HepG2 (cell line): ENCODE results near the gene NCAM2. TPM values are rescaled to one million over a fixed set of nuclear protein-coding genes. Genes with fewer than 3 reads are reported as not detected.

Experiments
- ATAC-seq: fragments of 200-7000 bp; cut with Tn5 transposase; 3 replicates; pipeline ENCODE4 v1.9.1; 2020; ENCODE audit warnings: mild to moderate bottlenecking, moderate library complexity
- BruUV-seq: library from RNA; stranded (reverse); fragments of 400-500 nt; replicated peaks from 2 replicates; lab custom pipeline; 2021; lab: Mats Ljungman, UMichigan
- CTCF ChIA-PET: fragments of 300-600 bp; formaldehyde crosslinking; extraction: SDS; loops from one replicate; lab custom pipeline; 2021; ENCODE audit warnings: low total read pairs, inconsistent platforms, low intra/inter-chr PET ratio; lab: Yijun Ruan, JAX
- POLR2A ChIA-PET: fragments of 350-600 bp; sonication (Branson Sonifier 250); formaldehyde crosslinking; loops from one replicate; lab custom pipeline; 2020; ENCODE audit warnings: antibody characterized with exemption, inconsistent platforms; lab: Yijun Ruan, JAX
- DNase-seq: peaks from one replicate; pipeline ENCODE4 v3.0.0-alpha.2; 2015; ENCODE audit warnings: low spot score
- FAIRE-seq: peaks from 3 replicates; lab custom pipeline; 2011; peaks lifted over from hg19 to GRCh38; lab: Jason Lieb, UNC
- H2AFZ ChIP-seq: one replicate; pipeline ENCODE4 v1.6.1; 2011; ENCODE audit warnings: low read length, inconsistent platforms
- H3K27ac ChIP-seq: fragments of 300-600 bp; 3 replicates; pipeline ENCODE4 v1.8.0; 2011; ENCODE audit warnings: mixed run types, mild to moderate bottlenecking, mixed read lengths, low read length, inconsistent platforms; ENCODE audit not compliant: insufficient read depth; ENCODE audit errors: extremely low read length
- H3K27me3 ChIP-seq, 2 experiments: fragments of 200-600 bp in 1 of 2; 2 replicates in 1 of 2; 3 replicates in 1 of 2; pipeline versions ENCODE4 v1.6.0 to v1.8.0; 2011; ENCODE audit warnings: low read length in 2 of 2, mild to moderate bottlenecking in 2 of 2, moderate library complexity in 2 of 2, inconsistent platforms in 1 of 2; ENCODE audit not compliant: insufficient read depth in 2 of 2, control insufficient read depth in 1 of 2
- H3K36me3 ChIP-seq, 2 experiments: fragments of 200-600 bp in 1 of 2; replicated peaks in 1 of 2; 2 replicates in 1 of 2; 3 replicates in 1 of 2; pipeline versions ENCODE4 v1.5.1 to v1.8.0; 2011; ENCODE audit warnings: low read length in 2 of 2, inconsistent platforms in 1 of 2; ENCODE audit not compliant: insufficient read depth in 2 of 2, control insufficient read depth in 1 of 2
- H3K4me1 ChIP-seq: 2 replicates; pipeline ENCODE4 v1.5.1; 2012; ENCODE audit warnings: low read length, inconsistent platforms; ENCODE audit not compliant: insufficient read depth
- H3K4me2 ChIP-seq: 2 replicates; pipeline ENCODE4 v1.6.0; 2011; ENCODE audit warnings: low read depth, low read length, inconsistent platforms
- H3K4me3 ChIP-seq, 3 experiments: fragments of 200-600 bp in 1 of 3; sonication (generic), shearing (Covaris generic) in 1 of 3; replicated peaks in 1 of 3; 2 replicates each; pipeline ENCODE4 v1.5.1; 2011 to 2016; ENCODE audit warnings: low read length in 3 of 3, inconsistent platforms in 2 of 3, low read depth in 2 of 3, mild to moderate bottlenecking in 2 of 3, control low read depth in 1 of 3, mixed read lengths in 1 of 3; ENCODE audit not compliant: insufficient read depth in 1 of 3
- H3K79me2 ChIP-seq: one replicate; pipeline ENCODE4 v1.6.1; 2011; ENCODE audit warnings: low read length, inconsistent platforms; ENCODE audit not compliant: insufficient read depth
- H3K9ac ChIP-seq: 2 replicates; pipeline ENCODE4 v1.6.0; 2011; ENCODE audit warnings: mild to moderate bottlenecking, low read depth, low read length, inconsistent platforms; ENCODE audit not compliant: insufficient read depth
- H3K9me3 ChIP-seq: 2 replicates; pipeline ENCODE4 v1.5.1; 2012; ENCODE audit warnings: mild to moderate bottlenecking, low read length
- H4K20me1 ChIP-seq: 2 replicates; pipeline ENCODE4 v1.6.0; 2011; ENCODE audit warnings: inconsistent platforms, mild to moderate bottlenecking, low read length, moderate library complexity; ENCODE audit not compliant: insufficient read depth
- HNF4A ChIP-seq: sonication (generic); formaldehyde crosslinking; IDR thresholded peaks from 2 replicates; pipeline ENCODE4 v1.4.0; 2020; ENCODE audit warnings: missing genetic modification reagents
- LRRFIP1 ChIP-seq: sonication (generic); formaldehyde crosslinking; conservative IDR thresholded peaks from 2 replicates; pipeline ENCODE4 v1.4.0; 2020; ENCODE audit warnings: missing genetic modification reagents
- NFRKB ChIP-seq: fragments of 450-650 bp; IDR thresholded peaks from 2 replicates; pipeline ENCODE4 v1.6.1; 2017
- NKX3-1 ChIP-seq: sonication (generic); formaldehyde crosslinking; IDR thresholded peaks from 2 replicates; pipeline ENCODE4 v1.5.0; 2020; ENCODE audit warnings: missing genetic modification reagents
- RARA ChIP-seq: IDR thresholded peaks from 2 replicates; pipeline ENCODE4 v1.6.1; 2016; ENCODE audit warnings: missing genetic modification reagents, missing compliant biosample characterization
- RORA ChIP-seq: sonication (generic); formaldehyde crosslinking; IDR thresholded peaks from 2 replicates; pipeline ENCODE4 v1.5.0; 2020; ENCODE audit warnings: mild to moderate bottlenecking, missing genetic modification reagents, moderate library complexity
- SKIL ChIP-seq: sonication (generic); formaldehyde crosslinking; IDR thresholded peaks from 2 replicates; pipeline ENCODE4 v1.8.0; 2022; ENCODE audit warnings: missing genetic modification reagents, mild to moderate bottlenecking, moderate library complexity, borderline replicate concordance
- SMARCE1 ChIP-seq: fragments of 450-650 bp; IDR thresholded peaks from 2 replicates; pipeline ENCODE4 v1.6.1; 2017; ENCODE audit warnings: borderline replicate concordance
- TCF7L2 ChIP-seq: IDR thresholded peaks from 2 replicates; pipeline ENCODE4 v1.6.1; 2011; ENCODE audit warnings: mild to moderate bottlenecking, low read depth, low read length, moderate library complexity
- TIGD3 ChIP-seq: sonication (generic); formaldehyde crosslinking; IDR thresholded peaks from 2 replicates; pipeline ENCODE4 v1.5.1; 2020; ENCODE audit warnings: mild to moderate bottlenecking, missing genetic modification reagents, borderline replicate concordance
- XRCC5 ChIP-seq: fragments of 200-400 bp; formaldehyde crosslinking; optimal IDR thresholded peaks from 2 replicates; pipeline ENCODE3; 2017; ENCODE audit warnings: mild to moderate bottlenecking, low read length
- ZNF251 ChIP-seq: sonication (generic); formaldehyde crosslinking; IDR thresholded peaks from 2 replicates; pipeline ENCODE4 v1.9.0; 2021; ENCODE audit warnings: mild to moderate bottlenecking, missing genetic modification reagents
- ZNF460 ChIP-seq: sonication (generic); formaldehyde crosslinking; IDR thresholded peaks from 2 replicates; pipeline ENCODE4 v1.5.1; 2020; ENCODE audit warnings: missing genetic modification reagents, mild to moderate bottlenecking, borderline replicate concordance
- ZNF570 ChIP-seq: sonication (generic); formaldehyde crosslinking; IDR thresholded peaks from 2 replicates; pipeline ENCODE4 v1.4.0; 2020; ENCODE audit warnings: mild to moderate bottlenecking, missing genetic modification reagents, borderline replicate concordance
- ZNF580 ChIP-seq: IDR thresholded peaks from 2 replicates; pipeline ENCODE4 v1.6.1; 2016; ENCODE audit warnings: low read depth, borderline replicate concordance
- ZNF800 ChIP-seq: sonication (generic); formaldehyde crosslinking; IDR thresholded peaks from 2 replicates; pipeline ENCODE4 v1.4.0; 2020; ENCODE audit warnings: missing genetic modification reagents
- ZSCAN29 ChIP-seq: sonication (generic); formaldehyde crosslinking; conservative IDR thresholded peaks from 2 replicates; pipeline ENCODE4 v1.4.0; 2020; ENCODE audit warnings: mild to moderate bottlenecking, missing genetic modification reagents
- whole genome bisulfite sequencing: methylation state at CpG from one replicate; pipeline ENCODE4 v1.1.6; 2017; ENCODE audit warnings: low lambda C conversion rate; 5-methylcytosine and 5-hydroxymethylcytosine counted together
- in situ Hi-C: cut with HindIII; loops from 2 replicates; pipeline ENCODE4 v1.10.0; 2017; ENCODE audit warnings: low pct_unique_long_range_greater_than_20kb; ENCODE audit not compliant: extremely low pct_ligation_motif_present
- intact Hi-C: fragments of 100-400 bp; cut with micrococcal nuclease; formaldehyde crosslinking; loops from one replicate; pipeline ENCODE4 v1.10.0; 2022; ENCODE audit not compliant: unreplicated experiment
- polyA plus RNA-seq, 8 experiments: library from polyadenylated mRNA; depleted of rRNA in 3 of 8; stranded (reverse) in 7 of 8; unstranded in 1 of 8; fragments of >200 nt; fragmentation: Illumina TruSeq in 4 of 8; extraction: Trizol in 4 of 8; gene quantifications; 2 replicates each; pipeline versions ENCODE4 v1.2.1 to v1.2.3, GENCODE V29; 2011 to 2016; ENCODE audit warnings: low read depth in 4 of 8, missing spikeins in 1 of 8, mixed read lengths in 1 of 8; ENCODE audit not compliant: insufficient read depth in 1 of 8
- total RNA-seq, 5 experiments: library from RNA; depleted of rRNA; stranded (reverse); fragments of >200 nt; fragmentation: Illumina TruSeq; extraction: Trizol; gene quantifications; 2 replicates each; pipeline ENCODE4 v1.2.3, GENCODE V29; 2016; ENCODE audit warnings: low read depth in 1 of 5

The NCAM2 gene
- total and polyA plus RNA-seq, 2 of the 13 experiments (the other 11 are each of a cell fraction or from before 2014, with no cell fraction given), result not detected

- TF ChIP-seq TIGD3, result no peak
- no peak for TF ChIP-seq ZNF251
- no peak for TF ChIP-seq ZSCAN29 (CRISPR knock-in tag)
- TF ChIP-seq HNF4A (CRISPR knock-in tag), result no peak
- TF ChIP-seq SKIL (CRISPR knock-in tag), result no peak
- TF ChIP-seq NFRKB, result no peak
- TF ChIP-seq RORA, result no peak
- TF ChIP-seq TCF7L2, result no peak
- TF ChIP-seq, all 625 proteins: peak for 0
Measured at GRCh38 chr21:21406921-21407320, 408.7 kb downstream of the NCAM2 start (continued).

DNA sequence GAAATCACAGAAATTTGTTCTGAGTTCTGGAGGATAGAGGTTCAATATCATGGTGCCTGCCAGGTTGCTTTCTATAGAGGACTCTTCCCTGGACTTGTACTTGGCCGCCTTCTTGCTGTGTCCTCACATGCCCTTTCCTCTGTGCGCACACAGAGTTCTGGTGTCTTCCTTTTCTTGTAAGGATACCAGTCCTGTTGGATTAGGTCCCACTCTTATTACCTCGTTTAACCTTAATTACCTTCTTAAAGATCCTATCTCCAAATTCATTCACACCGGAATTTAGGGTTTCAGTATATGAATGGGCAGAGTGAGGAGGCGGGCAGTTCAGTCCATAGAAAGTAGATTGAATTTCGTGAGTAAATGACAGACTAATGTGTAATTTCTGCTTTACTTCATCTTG lies 413.9 kb downstream of the NCAM2 start:
- no peak overlapping the region for H2AFZ ChIP-seq
- no peak overlapping the region for H3K4me2 ChIP-seq
- H3K79me2 ChIP-seq, result no peaks in the 10 kb centered on the region
- in situ Hi-C loops, result no loop called here
- no peak overlapping the region for H3K9ac ChIP-seq
- no peak for DNase-seq
- BruUV-seq, result no TSS peak
- ChIA-PET POLR2A (no interaction called here), CTCF (no interaction called here)
- H3K27ac ChIP-seq, result no peak overlapping the region
- H4K20me1 ChIP-seq, result no peaks in the 10 kb centered on the region
- H3K9me3 ChIP-seq, result peaks cover 59% of the 10 kb centered on the region
- intact Hi-C loops, result no loop called here
- H3K4me3 ChIP-seq, result no peak overlapping the region
- no peak for FAIRE-seq
- 39% methylated on average over 6 of the region's 6 CpGs for WGBS
- H3K4me1 ChIP-seq, result no peaks in the 10 kb centered on the region
- H3K36me3 ChIP-seq, result no peaks in the 10 kb centered on the region
- H3K27me3 ChIP-seq, result no peaks in the 10 kb centered on the region
- ATAC-seq, result no peak
- TF ChIP-seq ZNF570 (no peak), ZNF800 (no peak), XRCC5 (no peak), NKX3-1 (no peak), LRRFIP1 (CRISPR knock-in tag) (no peak), ZNF460 (CRISPR knock-in tag) (no peak), ZNF580 (CRISPR knock-in tag) (no peak), RARA (CRISPR knock-in tag) (no peak), SMARCE1 (no peak)
